PC-9 (cell line): ENCODE data around the gene G6PC3.
"Not testable (repeated sequence)": the region's sequence is repeated elsewhere in the genome, so short reads cannot be mapped to it uniquely, and the experiment has no call there.

Experiments
- CTCF ChIP-seq: fragments of 200-600 bp; sonication (generic); conservative IDR thresholded peaks from 2 replicates; pipeline ENCODE4 v1.6.1; 2017; ENCODE audit warnings: mixed run types, antibody characterized with exemption, mild to moderate bottlenecking, moderate library complexity
- EZH2 ChIP-seq: fragments of 200-600 bp; sonication (generic); IDR thresholded peaks from 2 replicates; pipeline ENCODE4 v1.8.0; 2017; ENCODE audit warnings: antibody characterized with exemption, low read depth

GRCh38 chr17:44120281-44120680, 49.7 kb downstream of the G6PC3 start:
- TF ChIP-seq CTCF, EZH2: not testable (repeated sequence)
